Psoas muscle (tissue), 8 donors: Measurements from ENCODE around the gene SOX1. TPM values are rescaled to one million over a fixed set of nuclear protein-coding genes. Genes with fewer than 3 reads are reported as not detected.

ENCODE experiments used
- ATAC-seq, 4 donors: fragments of 200-7000 bp; cut with Tn5 transposase; one replicate each; pipeline ENCODE4 v1.9.1; 2020; ENCODE audit warnings: moderate library complexity in 3 of 4, mild to moderate bottlenecking in 2 of 4
- DNase-seq, 2 donors: peaks; one replicate each; pipeline ENCODE4 v3.0.0-alpha.2; 2020
- H3K27ac ChIP-seq: fragments of 200-600 bp; one replicate; pipeline ENCODE4 v1.8.0; 2022
- H3K27me3 ChIP-seq, 3 donors: fragments of 200-600 bp in 1 of 3; one replicate each; pipeline versions ENCODE4 v1.6.1 to v1.8.0; 2013 to 2022; ENCODE audit warnings: low read length in 2 of 3, mild to moderate bottlenecking in 2 of 3, moderate library complexity in 1 of 3; ENCODE audit not compliant: insufficient read depth in 3 of 3
- H3K36me3 ChIP-seq, 2 donors: fragments of 200-600 bp in 1 of 2; one replicate each; pipeline versions ENCODE4 v1.6.1 to v1.8.0; 2013 to 2022; ENCODE audit warnings: low read depth in 1 of 2, mild to moderate bottlenecking in 1 of 2, moderate library complexity in 1 of 2; ENCODE audit not compliant: insufficient read depth in 1 of 2
- H3K4me1 ChIP-seq: fragments of 200-600 bp; one replicate; pipeline ENCODE4 v1.8.0; 2022
- H3K4me3 ChIP-seq: fragments of 200-600 bp; one replicate; pipeline ENCODE4 v1.8.0; 2022; ENCODE audit warnings: mild to moderate bottlenecking
- H3K9me3 ChIP-seq: fragments of 200-600 bp; one replicate; pipeline ENCODE4 v1.8.0; 2022
- WGBS, 3 donors: extraction: QIAGEN DNeasy Blood & Tissue Kit; methylation state at CpG; one replicate each; pipeline versions ENCODE4 v1.1.6 to v1.1.7; 2013; 5-methylcytosine and 5-hydroxymethylcytosine counted together
- intact Hi-C, 2 donors: fragments of 100-400 bp; cut with DNase I; formaldehyde crosslinking; loops; one replicate each; pipeline versions ENCODE4 v1.11.0 to v1.14.2; 2022
- polyA plus RNA-seq, 3 donors: library from polyadenylated mRNA; stranded (reverse); fragments of 200-250 nt; gene quantifications; one replicate each; pipeline ENCODE4 v1.2.3, GENCODE V29; 2013
- total RNA-seq, 4 donors: library from RNA; stranded (reverse); fragmentation: NEBNext Ultra II Directional in 2 of 4; extraction: Animal tissue kit (Norgen Biotek cat#: 25700) in 2 of 4; gene quantifications; one replicate each; pipeline versions ENCODE4 v1.2.1 to v1.2.4, GENCODE V29; 2021 to 2023
- TF ChIP-seq, protein P1 (sequence below): fragments of 200-600 bp; IDR thresholded peaks from one replicate; pipeline ENCODE4 v1.8.0; 2022; ENCODE audit warnings: antibody characterized with exemption
- donor health status: healthy with polysubstance abuse.
- donor health status: DM: no; HTN: no; CAD: no; lungs with moderate emphysema.
- donor health status: Bipolar disorder and iron deficiency.
- donor health status: healthy.
- donor health status: DM: yes; HTN: yes; CAD: no.
- donor health status: DM: no; HTN: no; CAD: no.
- donor health status: DM: no; HTN: no; CAD: no.
- donor health status: DM: yes; HTN: yes; CAD: no.

Gene SOX1
- total and polyA plus RNA-seq, 7 donors, result not detected

DNA sequence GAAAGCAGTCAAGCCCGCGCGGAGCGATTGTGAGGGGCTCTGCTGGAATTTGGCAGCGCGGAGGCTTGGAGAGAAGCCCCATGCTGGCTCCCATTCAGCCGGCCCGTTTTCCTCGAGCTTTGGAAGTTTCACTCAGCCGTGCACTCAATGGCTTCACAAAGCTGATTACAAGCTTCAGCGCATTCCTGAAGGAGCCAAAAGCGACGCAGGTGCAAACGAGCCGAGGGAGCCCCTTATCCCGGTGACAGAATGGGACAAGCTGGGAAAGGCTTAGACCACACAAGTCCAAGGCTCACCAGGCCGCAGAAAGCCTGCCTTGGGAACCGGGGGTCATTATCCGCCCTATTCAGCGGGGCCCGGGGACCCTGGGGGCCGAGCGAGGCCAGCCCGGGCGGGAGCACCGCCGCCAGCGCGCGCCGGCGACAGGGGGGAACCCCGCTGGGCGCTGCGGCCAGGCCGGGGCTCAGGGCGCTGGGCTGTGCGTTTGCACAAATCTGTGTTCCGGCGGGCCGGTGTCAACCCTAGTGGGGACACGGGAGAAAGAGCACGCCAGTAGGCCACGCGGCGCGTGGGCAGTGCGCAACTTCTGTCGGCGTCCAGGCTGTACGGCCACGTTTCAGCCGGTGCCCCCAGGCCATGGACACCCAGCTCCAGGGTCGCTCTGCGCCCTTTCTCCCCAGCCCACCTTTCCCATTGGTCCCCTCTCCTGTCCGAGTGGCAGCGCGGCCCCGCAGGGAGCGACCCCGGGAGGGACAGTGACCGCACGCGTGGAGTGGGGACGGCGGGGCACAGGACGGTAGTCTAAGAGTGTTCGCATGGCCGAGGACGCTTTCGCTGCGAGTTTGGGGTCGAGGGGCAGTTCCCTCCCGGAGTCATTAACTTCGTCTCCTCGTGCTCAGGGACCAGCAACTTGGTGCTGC lies 37.3 kb downstream of the SOX1 start:
- H3K4me3 ChIP-seq, result no peak overlapping the region
- no peaks in the 10 kb centered on the region for H3K9me3 ChIP-seq
- 1 to 2% (median 2%) methylated on average over 63 to 76 of the region's 76 CpGs for WGBS, 3 donors
- ATAC-seq (no peak), DNase-seq (no peak)
- no peaks in the 10 kb centered on the region for H3K4me1 ChIP-seq
- TF ChIP-seq, protein P1, sequence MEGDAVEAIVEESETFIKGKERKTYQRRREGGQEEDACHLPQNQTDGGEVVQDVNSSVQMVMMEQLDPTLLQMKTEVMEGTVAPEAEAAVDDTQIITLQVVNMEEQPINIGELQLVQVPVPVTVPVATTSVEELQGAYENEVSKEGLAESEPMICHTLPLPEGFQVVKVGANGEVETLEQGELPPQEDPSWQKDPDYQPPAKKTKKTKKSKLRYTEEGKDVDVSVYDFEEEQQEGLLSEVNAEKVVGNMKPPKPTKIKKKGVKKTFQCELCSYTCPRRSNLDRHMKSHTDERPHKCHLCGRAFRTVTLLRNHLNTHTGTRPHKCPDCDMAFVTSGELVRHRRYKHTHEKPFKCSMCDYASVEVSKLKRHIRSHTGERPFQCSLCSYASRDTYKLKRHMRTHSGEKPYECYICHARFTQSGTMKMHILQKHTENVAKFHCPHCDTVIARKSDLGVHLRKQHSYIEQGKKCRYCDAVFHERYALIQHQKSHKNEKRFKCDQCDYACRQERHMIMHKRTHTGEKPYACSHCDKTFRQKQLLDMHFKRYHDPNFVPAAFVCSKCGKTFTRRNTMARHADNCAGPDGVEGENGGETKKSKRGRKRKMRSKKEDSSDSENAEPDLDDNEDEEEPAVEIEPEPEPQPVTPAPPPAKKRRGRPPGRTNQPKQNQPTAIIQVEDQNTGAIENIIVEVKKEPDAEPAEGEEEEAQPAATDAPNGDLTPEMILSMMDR, result no peak
- no peak overlapping the region for H3K27ac ChIP-seq
- H3K27me3 ChIP-seq, result peaks cover 10 to 85% (median 26%) of the 10 kb centered on the region in 3 donors
- intact Hi-C loops, result no loop called here
- H3K36me3 ChIP-seq, result no peaks in the 10 kb centered on the region

DNA sequence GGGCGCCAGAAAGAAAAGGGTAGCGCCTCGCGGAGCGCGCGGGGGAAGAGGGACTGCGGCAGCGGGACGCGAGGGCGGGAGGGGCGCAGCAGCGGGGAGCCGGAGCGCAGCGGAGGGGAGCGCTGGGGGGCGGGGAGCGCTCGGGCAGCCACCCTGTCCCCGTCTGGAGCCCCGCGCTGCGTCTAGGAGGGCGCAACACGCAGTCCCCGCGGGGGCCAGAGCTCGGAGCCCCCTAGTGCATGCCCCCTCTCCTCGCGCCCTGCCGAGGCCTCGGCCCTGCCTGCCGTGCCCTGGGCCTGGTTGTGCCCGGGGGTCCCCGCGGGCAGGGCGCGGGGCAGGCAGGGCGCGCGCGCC lies 37.9 kb downstream of the SOX1 start:
- 0 to 2% (median 2%) methylated on average over 15 to 44 of the region's 44 CpGs for WGBS, 3 donors
- peaks cover 10 to 87% (median 26%) of the 10 kb centered on the region in 3 donors for H3K27me3 ChIP-seq
- TF ChIP-seq, protein P1, result no peak

DNA sequence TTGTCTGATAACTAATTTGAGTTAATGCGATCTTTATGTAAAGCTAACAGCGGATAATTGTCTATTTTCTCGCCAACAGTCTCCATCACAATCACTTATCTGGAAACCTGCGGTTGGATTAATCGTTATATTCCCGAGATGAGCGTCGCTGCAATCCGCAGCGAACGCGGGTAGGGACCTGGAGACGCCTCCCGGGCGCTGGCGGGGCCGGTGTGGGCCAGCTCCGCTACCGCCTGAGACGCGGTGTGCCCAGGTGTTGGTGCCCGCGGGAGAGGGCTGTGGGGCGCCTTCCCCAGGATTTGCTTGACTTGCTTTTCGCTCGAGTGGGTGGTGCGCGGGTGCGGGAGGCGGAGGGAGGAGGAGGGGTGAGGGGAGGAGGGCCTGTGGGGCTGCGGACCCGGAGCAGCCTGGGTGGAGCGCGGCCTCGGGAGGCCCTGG lies 38.3 kb downstream of the SOX1 start:
- H3K36me3 ChIP-seq, result no peaks in the 10 kb centered on the region
- H3K27me3 ChIP-seq, result peaks cover 10 to 87% (median 26%) of the 10 kb centered on the region in 3 donors
- H3K4me3 ChIP-seq, result no peak overlapping the region
- H3K27ac ChIP-seq, result no peak overlapping the region
- H3K9me3 ChIP-seq, result no peaks in the 10 kb centered on the region
- DNase-seq (no peak), ATAC-seq (no peak)
- 1 to 2% (median 2%) methylated on average over 25 to 35 of the region's 35 CpGs for WGBS, 3 donors
- intact Hi-C loops, result no loop called here
- TF ChIP-seq, protein P1, result no peak
- H3K4me1 ChIP-seq, result no peaks in the 10 kb centered on the region

More for the DNA sequence above, 37.9 kb downstream of the SOX1 start:
- ATAC-seq, result no peak
- Histone ChIP-seq H3K36me3 (no peaks in the 10 kb centered on the region), H3K9me3 (no peaks in the 10 kb centered on the region), H3K27ac (no peak overlapping the region), H3K4me3 (no peak overlapping the region), H3K4me1 (no peaks in the 10 kb centered on the region)
- intact Hi-C loops, result no loop called here
- no peak for DNase-seq

DNA sequence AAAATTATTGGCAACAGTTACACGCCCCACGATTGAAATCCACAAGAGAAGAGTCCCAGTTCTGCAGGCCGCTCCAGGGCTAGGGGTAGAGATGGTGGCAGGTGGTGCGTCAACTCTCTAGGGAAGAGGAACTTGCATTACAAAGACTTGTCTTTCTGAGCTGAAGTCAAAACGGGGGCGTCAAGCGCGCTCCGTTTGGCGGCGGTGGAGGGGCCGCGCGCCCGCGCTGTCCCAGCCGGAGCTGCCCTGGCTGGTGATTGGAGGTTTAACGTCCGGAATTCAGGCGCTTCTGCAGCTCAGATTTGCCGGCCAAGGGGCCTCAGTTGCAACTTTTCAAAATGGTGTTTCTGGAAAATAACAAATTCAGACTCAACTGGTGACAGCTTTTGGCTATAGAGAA lies 38.9 kb downstream of the SOX1 start:
- Histone ChIP-seq H3K4me1 (no peaks in the 10 kb centered on the region), H3K36me3 (no peaks in the 10 kb centered on the region), H3K27me3 (peaks cover 10 to 80% (median 26%) of the 10 kb centered on the region in 3 donors), H3K9me3 (no peaks in the 10 kb centered on the region), H3K27ac (no peak overlapping the region), H3K4me3 (no peak overlapping the region)
- no peak for ATAC-seq
- TF ChIP-seq, protein P1, result no peak
- no peak for DNase-seq
- intact Hi-C loops, result no loop called here
- 1% methylated on average over 21 of the region's 21 CpGs for WGBS, 3 donors
